ENCODE data around the gene FAF2. TPM values are rescaled to one million over a fixed set of nuclear protein-coding genes. Genes with fewer than 3 reads are reported as not detected.
A peak's percentile ranks its signal among the peaks of the same experiment; 100 is the strongest.
"Not testable (repeated sequence)": the region's sequence is repeated elsewhere in the genome, so short reads cannot be mapped to it uniquely, and the experiment has no call there.

The FAF2 gene
- total RNA-seq, result 23.5 and 25.0 TPM in 2 replicates
- polyA plus RNA-seq (2012), result 28.4 TPM

GRCh38 chr5:176447978-176448608, at the start of gene FAF2:
Gene FAF2 (plus strand): TSS chr5:176448385. CDS start chr5:176448408, 23 bp downstream.
- peak; percentile 99 for DNase-seq (ENCODE audit: low read depth)

DNA sequence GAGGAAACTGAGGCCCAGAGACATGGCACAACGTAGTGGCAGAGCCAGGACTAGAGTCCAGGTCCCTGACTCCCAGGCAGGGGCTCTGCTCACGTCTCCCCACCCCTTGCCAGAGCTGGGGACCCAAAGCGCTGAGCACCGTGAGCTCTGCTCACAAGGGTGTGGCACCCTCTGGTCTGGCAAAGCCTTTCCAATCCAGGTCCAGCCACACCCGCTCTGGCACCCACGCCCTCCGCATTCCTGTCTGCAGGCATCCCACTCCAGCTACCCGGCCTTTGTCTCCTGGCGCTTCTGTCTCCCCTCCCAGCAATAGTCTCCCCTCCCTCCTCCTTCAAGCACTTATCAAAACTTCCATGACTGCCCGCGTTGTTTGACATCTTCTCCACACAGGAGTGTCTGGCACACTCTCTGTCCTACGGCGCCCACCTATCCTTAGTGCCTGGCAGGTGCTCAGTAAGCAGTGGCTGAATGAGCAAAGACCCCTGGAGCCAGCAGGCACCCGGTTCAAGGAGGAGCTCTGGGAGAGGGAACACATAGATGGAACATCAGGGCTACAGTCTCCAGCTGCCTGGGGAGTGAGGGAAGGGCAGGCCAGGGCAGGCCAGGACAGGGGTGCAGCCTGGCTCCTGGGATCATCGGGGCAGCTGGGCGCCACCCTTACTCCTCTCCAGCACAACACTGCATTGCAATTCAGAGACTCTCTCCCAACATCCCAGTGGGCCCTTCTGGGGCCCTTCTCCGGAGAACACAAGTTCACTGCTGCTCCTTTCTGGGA, 47.6 kb upstream of the FAF2 start:
- peak; percentile 48 for DNase-seq (ENCODE audit: low read depth)

DNA sequence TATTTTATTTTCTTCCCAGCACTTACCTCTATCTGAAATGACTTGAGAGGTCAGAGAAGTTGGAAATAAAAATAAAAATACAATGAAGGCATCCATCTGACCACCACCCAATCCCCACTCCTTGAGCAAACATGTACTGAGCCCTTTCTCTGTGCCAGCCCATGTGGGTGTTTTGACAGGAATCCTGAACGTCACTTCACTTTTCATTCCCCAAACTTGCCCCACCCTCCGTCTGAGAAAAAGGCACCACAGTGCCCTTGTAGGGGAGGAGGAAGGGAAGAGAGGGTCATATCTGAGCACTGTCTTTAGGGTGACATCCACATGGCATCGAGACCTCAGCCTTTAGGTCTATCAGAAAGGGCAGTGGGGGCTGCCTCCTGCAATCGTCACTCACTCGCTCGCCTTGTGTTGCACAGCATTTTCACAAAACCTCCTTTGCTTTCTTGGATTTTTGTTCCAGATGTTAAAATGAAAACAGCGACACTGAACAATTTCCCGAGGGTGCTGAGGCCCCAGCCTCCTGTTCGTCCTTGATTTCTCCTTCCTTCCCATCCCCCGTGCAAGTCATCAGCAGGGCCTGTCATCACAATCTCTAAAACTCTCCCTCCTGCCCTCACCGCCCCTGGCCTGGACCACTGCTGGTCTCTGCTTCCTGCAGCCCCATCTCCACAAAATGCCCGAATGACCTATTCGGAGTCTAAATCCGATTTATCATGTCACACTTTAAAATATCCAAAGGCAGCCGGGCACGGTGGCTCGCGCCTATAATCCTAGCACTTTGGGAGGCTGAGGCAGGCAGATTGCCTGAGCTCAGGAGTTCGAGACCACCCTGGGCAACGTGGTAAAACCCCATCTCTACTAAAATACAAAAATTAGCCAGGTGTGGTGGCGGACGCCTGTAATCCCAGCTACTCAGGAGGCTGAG, 46.6 kb upstream of the FAF2 start:
- DNase-seq (ENCODE audit: low read depth), result no peak

- no peak for DNase-seq (ENCODE audit: low read depth)
Observed at GRCh38 chr5:176405656-176406435, 42.3 kb upstream of the FAF2 start.

DNA sequence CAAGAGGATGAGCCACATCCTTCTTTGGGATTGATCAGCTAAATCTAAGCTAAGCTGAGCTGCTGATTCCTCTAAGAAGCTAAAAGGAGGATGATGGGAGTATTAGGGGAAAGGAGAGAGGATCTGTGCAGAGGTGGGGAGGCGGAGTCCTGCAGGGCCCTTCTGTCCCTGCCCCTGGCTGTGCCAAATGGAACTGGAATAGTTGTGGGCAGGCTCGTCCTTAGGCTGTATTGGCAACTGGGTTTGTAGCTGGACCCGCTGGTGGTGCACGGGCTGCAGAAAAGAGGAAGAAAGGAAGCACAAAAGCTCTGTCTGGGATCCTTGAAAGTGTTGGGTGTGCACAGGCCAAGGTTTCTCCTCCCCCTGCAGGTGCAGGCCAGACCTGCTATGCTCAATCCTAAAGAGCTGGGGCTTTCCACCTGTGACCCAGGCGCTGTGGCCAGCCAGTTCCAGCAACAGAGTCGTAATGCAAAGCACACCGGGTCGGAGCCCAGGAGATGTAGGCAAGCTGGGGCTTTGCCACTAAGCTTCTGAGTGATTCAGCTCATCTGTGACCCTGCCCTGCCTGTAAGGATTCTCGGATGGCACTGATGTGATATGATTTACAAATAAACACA, 41.6 kb upstream of the FAF2 start:
- DNase-seq (ENCODE audit: low read depth), result no peak

DNA sequence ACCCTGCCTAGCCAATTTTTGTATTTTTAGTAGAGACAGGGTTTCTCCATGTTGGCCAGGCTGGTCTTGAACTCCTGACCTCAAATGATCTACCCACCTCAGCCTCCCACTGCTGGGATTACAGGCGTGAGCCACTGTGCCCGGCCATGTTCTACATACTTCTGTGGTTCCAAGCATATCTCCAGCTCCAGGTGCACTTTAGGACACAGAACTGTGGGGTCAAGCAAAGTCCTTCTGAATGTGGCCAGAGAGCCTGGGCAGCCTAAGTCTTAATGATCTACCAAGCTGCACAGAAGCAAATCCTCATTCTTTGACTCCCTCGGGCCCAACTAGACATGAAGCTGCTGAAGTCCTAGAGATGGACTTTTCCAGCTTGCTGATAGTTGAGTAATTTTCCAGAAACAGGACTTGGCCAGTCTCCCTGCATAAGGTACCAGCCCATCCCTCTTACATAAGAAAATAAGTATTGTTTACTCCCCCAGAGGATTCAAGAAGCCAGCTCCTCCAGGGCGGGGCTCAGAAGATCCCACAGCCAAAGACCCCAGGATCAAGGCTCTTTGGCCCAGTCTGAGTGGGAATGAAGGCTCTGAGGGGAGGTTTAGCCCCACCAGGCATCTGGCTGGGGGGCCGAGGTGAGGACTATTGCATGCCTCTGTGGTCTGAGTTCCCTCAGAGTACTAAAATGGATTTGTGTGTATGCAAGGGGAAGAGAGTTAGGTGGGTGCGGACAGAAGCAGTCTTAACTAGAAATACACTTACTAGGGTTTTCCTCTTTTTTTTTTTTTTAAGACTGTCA, 40.5 kb upstream of the FAF2 start:
- DNase-seq (ENCODE audit: low read depth), result no peak

- not testable (repeated sequence) for DNase-seq (ENCODE audit: low read depth)
Observed at GRCh38 chr5:176408252-176408573, 40.0 kb upstream of the FAF2 start.

GRCh38 chr5:176408590-176408989, 39.6 kb upstream of the FAF2 start:
- DNase-seq (ENCODE audit: low read depth), result no peak

DNA sequence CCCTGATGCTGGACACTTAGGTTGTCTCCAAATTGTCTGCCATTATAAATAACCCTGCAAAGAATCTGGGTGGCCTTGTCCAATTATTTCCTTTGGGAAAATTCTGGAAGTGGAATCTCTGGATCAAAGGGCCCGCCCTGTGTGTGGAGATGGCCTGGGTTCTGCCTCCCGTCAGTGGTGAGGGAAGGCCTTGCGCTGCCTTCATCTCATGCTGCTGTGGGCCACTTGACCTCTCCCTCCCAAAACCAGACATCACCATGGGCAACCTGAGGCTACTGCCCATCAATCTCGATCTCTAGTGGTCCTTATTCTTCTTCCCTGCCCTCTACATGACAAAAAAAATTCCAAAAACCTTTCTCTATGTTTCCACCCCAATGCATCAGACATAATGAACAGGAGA, 38.4 kb upstream of the FAF2 start:
- no peak for DNase-seq (ENCODE audit: low read depth)

DNA sequence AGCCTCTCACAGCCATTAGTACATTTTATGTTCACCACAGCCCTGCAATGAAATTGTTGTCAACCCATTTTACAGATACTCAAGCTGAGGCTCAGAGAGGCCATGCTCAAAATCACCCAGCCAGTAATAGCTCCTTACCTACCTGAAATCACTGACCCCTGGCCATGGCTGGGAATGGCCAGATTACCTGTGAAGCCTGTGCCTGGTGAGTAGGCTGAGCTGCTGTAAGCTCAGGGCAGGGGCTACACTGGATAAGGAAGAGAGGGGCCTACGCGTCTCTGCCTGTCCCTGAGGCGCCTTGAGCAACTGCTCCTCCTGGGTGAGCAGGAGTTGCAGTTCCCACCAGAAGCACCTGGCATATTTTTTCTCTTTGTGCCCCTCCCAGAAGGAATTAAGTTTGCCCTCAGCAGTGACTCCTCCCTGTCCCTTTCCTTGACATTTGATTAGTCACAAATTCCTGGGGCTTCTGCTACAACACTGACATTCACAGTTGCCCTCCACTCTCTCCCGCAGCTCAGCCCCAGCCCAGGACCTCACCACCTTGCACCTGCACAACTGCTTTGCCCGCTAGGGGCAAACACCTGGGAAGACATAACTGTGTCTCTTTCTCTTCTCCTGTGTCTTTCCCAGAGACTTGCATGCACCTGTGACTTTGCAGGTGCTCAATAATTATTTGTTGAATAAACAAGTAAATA, 37.6 kb upstream of the FAF2 start:
- DNase-seq (ENCODE audit: low read depth), result peak; percentile 49

GRCh38 chr5:176412517-176413254, 35.5 kb upstream of the FAF2 start:
- no peak for DNase-seq (ENCODE audit: low read depth)

GRCh38 chr5:176413255-176413565, 35.0 kb upstream of the FAF2 start:
- DNase-seq (ENCODE audit: low read depth), result peak; percentile 57

- no peak for DNase-seq (ENCODE audit: low read depth)
Observed at GRCh38 chr5:176413709-176414191, 34.4 kb upstream of the FAF2 start.

GRCh38 chr5:176414704-176415103, 33.5 kb upstream of the FAF2 start:
- no peak for DNase-seq (ENCODE audit: low read depth)

GRCh38 chr5:176415240-176415951, 32.8 kb upstream of the FAF2 start:
- peak; percentile 77 for DNase-seq (ENCODE audit: low read depth)

DNA sequence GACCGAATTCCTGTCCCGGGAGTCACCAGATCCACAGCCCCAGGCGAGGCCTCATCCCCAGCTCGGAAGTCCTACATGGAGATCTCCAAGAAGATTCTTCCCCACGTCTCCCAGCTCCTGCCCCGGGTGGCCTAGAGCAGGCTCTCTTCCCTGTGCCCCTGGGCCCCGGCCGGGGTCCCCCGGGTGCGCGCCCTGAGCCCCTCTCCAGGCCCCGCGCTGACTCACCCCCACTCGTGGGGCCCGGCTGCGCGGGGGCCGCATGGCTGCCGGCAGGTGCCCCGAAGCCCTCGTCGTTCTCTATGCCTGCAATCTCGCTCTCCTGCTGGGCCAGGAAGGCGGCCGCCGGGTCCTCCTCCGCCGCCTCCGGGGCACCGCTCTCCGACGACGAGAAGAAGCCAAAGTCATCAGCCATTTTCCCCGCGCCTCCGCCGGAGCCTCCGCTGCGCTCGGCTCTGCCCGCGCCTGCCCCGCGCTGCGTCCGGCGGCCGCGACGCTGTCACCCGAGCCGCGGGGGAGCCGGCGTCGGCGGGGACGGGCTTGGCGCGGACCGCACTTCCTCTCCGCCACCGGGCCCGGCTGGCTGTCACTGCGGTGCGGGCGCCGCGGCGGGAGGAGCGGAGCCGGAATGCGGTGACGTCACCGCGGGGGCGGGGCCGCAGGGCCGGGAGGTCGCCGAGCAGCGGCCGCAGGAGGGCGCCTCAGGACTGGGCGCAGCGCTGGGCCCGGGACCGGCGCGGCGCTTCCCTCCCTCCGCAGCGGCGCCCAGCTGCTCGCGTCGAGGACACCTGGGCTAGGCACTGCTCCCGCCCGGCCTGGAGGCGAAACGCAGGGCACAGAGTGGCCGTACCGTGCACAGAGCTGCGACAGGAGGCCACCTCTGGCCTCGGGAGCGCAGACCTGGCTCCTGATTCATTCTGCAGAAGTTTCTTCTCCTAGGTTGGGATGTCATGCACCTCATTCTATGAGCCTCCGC, 31.9 kb upstream of the FAF2 start, which contains the start of gene CLTB:
CLTB (minus strand) TSS at position 588 of the 973 bp plus-strand sequence; CDS start at position 412, 176 bp downstream.
- peak; percentile 85 for DNase-seq (ENCODE audit: low read depth)

Measured in myocyte (in vitro differentiated cells).